Mucosa of descending colon (tissue), 3 donors: Measurements from ENCODE around the gene FOXL1. TPM values are rescaled to one million over a fixed set of nuclear protein-coding genes. Genes with fewer than 3 reads are reported as not detected.

Experiments
- ATAC-seq: fragments of 200-7000 bp; cut with Tn5 transposase; one replicate; pipeline ENCODE4 v1.9.1; 2020; ENCODE audit warnings: mild to moderate bottlenecking, moderate library complexity
- DNase-seq, 3 donors: peaks; one replicate each; pipeline ENCODE4 v3.0.0-alpha.2; 2020
- H3K36me3 ChIP-seq: fragments of 200-600 bp; one replicate; pipeline ENCODE4 v1.8.0; 2021; ENCODE audit warnings: low read depth, mild to moderate bottlenecking
- H3K4me1 ChIP-seq: fragments of 200-600 bp; one replicate; pipeline ENCODE4 v1.8.0; 2021; ENCODE audit warnings: low read depth, mild to moderate bottlenecking
- H3K4me3 ChIP-seq: fragments of 200-600 bp; one replicate; pipeline ENCODE4 v1.8.0; 2021; ENCODE audit warnings: mild to moderate bottlenecking
- H3K9me3 ChIP-seq: fragments of 200-600 bp; one replicate; pipeline ENCODE4 v1.8.0; 2021; ENCODE audit warnings: mild to moderate bottlenecking
- intact Hi-C, 2 donors: fragments of 100-400 bp; cut with DNase I in 1 of 2; cut with micrococcal nuclease in 1 of 2; formaldehyde crosslinking; loops; one replicate each; pipeline versions ENCODE4 v1.11.0 to v1.11.1; 2022; cut with DNase I, micrococcal nuclease
- total RNA-seq, 3 donors: library from RNA; stranded (reverse); fragmentation: NEBNext Ultra II Directional in 2 of 3; extraction: Animal tissue kit (Norgen Biotek cat#: 25700) in 2 of 3; gene quantifications; one replicate each; pipeline versions ENCODE4 v1.2.1 to v1.2.4, GENCODE V29; 2021 to 2023
- TF ChIP-seq, protein P1 (sequence below): fragments of 200-600 bp; IDR thresholded peaks from one replicate; pipeline ENCODE4 v1.8.0; 2022; ENCODE audit warnings: antibody characterized with exemption, mild to moderate bottlenecking
- donor health status: DM: no; HTN: no; CAD: no; lungs with moderate emphysema.
- donor health status: DM: no; HTN: no; CAD: no.
- donor health status: DM: no; HTN: yes; CAD: no.

The FOXL1 gene
- total RNA-seq, 3 donors from 2014 or later, result 1.1 to 3.6 (median 2.4) TPM

- Histone ChIP-seq H3K4me3 (no peak overlapping the region), H3K9me3 (no peaks in the 10 kb centered on the region), H3K36me3 (no peaks in the 10 kb centered on the region), H3K4me1 (no peaks in the 10 kb centered on the region)
- ATAC-seq, result no peak
- TF ChIP-seq, protein P1, sequence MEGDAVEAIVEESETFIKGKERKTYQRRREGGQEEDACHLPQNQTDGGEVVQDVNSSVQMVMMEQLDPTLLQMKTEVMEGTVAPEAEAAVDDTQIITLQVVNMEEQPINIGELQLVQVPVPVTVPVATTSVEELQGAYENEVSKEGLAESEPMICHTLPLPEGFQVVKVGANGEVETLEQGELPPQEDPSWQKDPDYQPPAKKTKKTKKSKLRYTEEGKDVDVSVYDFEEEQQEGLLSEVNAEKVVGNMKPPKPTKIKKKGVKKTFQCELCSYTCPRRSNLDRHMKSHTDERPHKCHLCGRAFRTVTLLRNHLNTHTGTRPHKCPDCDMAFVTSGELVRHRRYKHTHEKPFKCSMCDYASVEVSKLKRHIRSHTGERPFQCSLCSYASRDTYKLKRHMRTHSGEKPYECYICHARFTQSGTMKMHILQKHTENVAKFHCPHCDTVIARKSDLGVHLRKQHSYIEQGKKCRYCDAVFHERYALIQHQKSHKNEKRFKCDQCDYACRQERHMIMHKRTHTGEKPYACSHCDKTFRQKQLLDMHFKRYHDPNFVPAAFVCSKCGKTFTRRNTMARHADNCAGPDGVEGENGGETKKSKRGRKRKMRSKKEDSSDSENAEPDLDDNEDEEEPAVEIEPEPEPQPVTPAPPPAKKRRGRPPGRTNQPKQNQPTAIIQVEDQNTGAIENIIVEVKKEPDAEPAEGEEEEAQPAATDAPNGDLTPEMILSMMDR, result no peak
- DNase-seq, result no peak
- intact Hi-C loops, result no loop called here
Measured at GRCh38 chr16:86625029-86625428, 46.7 kb downstream of the FOXL1 start.

GRCh38 chr16:86625821-86626220 is 47.5 kb downstream of the FOXL1 start:
- Histone ChIP-seq H3K4me3 (no peak overlapping the region), H3K4me1 (no peaks in the 10 kb centered on the region), H3K9me3 (no peaks in the 10 kb centered on the region), H3K36me3 (no peaks in the 10 kb centered on the region)
- intact Hi-C loops, result no loop called here
- no peak for ATAC-seq
- TF ChIP-seq, protein P1, result no peak
- no peak for DNase-seq

DNA sequence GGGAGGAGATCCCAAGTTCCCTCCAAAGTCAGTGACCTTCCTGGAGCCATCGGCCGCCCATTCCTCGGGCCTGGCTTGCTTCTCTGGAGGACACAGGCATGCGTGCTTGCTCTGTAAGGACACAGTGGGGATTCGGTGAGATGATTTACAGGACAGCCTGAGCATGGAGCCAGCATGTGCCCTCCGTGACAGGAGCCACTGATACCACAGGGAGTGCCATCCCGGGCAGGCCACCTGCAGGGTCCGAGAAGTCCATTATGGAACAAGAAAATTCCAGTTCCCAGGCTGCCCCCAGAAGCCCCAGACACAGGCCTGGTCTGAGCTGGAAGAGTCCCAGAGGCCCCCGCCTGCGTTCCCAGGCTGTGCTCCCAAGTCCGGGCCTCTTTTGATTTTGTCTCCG is 47.9 kb downstream of the FOXL1 start:
- no peaks in the 10 kb centered on the region for H3K36me3 ChIP-seq
- ATAC-seq, result no peak
- intact Hi-C loops, result no loop called here
- TF ChIP-seq, protein P1, result no peak
- H3K4me3 ChIP-seq, result no peak overlapping the region
- H3K4me1 ChIP-seq, result no peaks in the 10 kb centered on the region
- no peaks in the 10 kb centered on the region for H3K9me3 ChIP-seq
- no peak for DNase-seq

- DNase-seq (no peak), ATAC-seq (no peak)
Measured at GRCh38 chr16:86626966-86627365, 48.6 kb downstream of the FOXL1 start.

DNA sequence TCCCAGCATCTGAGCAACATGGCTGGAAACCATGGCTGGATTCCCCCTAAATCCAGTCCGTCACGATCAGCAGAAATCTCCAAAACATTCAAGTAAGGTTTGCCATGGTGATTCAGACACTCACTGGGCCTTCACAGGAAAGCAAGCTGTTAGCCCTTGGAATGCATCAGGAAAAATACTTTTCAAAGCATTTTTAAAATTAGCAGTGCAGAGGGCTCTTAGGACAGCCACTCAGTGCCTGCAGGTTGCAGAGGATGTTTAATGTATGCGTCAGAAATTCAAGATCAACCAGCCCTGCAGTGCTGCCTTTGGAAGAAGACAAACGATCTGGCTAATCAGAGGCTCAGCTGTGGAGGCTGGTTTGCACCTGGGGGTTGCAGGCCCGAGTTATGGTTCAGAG is 50.3 kb downstream of the FOXL1 start:
- ATAC-seq, result no peak
- DNase-seq, result no peak
- no peak overlapping the region for H3K4me3 ChIP-seq
- intact Hi-C loops, result no loop called here
- H3K4me1 ChIP-seq, result no peaks in the 10 kb centered on the region
- H3K36me3 ChIP-seq, result no peaks in the 10 kb centered on the region
- H3K9me3 ChIP-seq, result no peaks in the 10 kb centered on the region
- TF ChIP-seq, protein P1, result no peak

More at GRCh38 chr16:86626966-86627365, 48.6 kb downstream of the FOXL1 start:
- Histone ChIP-seq H3K4me3 (no peak overlapping the region), H3K36me3 (no peaks in the 10 kb centered on the region), H3K9me3 (no peaks in the 10 kb centered on the region), H3K4me1 (no peaks in the 10 kb centered on the region)
- intact Hi-C loops, result no loop called here
- TF ChIP-seq, protein P1, result no peak

- DNase-seq (no peak), ATAC-seq (no peak)
- Histone ChIP-seq H3K4me1 (no peaks in the 10 kb centered on the region), H3K4me3 (no peak overlapping the region), H3K9me3 (no peaks in the 10 kb centered on the region), H3K36me3 (no peaks in the 10 kb centered on the region)
- intact Hi-C loops, result no loop called here
- TF ChIP-seq, protein P1, result no peak
Measured at GRCh38 chr16:86630471-86630870, 52.1 kb downstream of the FOXL1 start.
